Activated naive CD4-positive, alpha-beta T cell (primary cell): ENCODE results near the gene PYGB.

Experiments
- DNase-seq, 4 experiments: peaks; one replicate each; lab custom pipeline; 2025; lab: John Stamatoyannopoulos, UW

PYGB gene

DNA sequence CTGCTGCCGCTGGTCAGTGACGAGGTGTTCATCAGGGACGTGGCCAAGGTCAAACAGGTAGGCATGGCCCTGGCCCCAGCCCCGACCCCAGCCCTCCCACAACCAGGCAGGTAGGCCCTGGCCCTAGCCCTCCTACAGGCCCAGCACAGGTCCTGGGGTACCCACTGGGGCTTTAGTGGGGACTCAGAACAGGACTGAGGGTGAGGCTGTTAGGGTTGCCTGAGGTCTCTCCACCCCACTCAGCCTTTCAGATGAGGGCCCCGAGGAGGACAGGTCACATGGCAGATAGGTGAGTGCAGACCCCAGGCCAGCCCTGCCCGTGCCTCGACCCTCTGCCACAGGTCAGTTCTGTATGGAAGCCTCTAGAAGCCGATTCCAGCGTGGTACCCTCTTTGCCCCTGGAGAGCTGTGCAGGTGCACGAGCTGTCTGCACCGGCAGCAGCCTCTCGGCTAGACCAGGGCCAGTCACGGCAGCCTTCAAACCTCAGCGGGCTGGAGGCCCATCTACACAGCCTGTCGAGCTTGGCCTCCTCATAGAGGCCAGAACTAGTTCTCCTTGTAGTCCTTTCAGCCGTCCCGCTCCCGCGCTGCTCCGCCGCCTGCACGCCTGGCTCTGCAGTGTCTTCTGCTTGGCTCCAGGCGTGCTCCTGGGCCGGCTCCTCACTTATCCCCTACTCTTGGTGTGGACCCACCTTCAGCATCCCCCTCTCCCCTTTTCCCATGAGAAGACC, 35.5 kb downstream of the PYGB start:
- no peak for DNase-seq

GRCh38 chr20:25284131-25284601, 36.3 kb downstream of the PYGB start:
- no peak for DNase-seq

- no peak for DNase-seq
These were observed 37.3 kb downstream of the PYGB start for GRCh38 chr20:25285091-25285647.

- DNase-seq: no peak
These were observed 38.2 kb downstream of the PYGB start for GRCh38 chr20:25285856-25286798.

GRCh38 chr20:25286917-25287316, 39.0 kb downstream of the PYGB start:
- no peak for DNase-seq

- no peak for DNase-seq
These were observed 39.9 kb downstream of the PYGB start for GRCh38 chr20:25287631-25288290.

- no peak for DNase-seq
These were observed 40.7 kb downstream of the PYGB start for GRCh38 chr20:25288291-25289181.

GRCh38 chr20:25289886-25290597, 42.2 kb downstream of the PYGB start:
- no peak for DNase-seq

DNA sequence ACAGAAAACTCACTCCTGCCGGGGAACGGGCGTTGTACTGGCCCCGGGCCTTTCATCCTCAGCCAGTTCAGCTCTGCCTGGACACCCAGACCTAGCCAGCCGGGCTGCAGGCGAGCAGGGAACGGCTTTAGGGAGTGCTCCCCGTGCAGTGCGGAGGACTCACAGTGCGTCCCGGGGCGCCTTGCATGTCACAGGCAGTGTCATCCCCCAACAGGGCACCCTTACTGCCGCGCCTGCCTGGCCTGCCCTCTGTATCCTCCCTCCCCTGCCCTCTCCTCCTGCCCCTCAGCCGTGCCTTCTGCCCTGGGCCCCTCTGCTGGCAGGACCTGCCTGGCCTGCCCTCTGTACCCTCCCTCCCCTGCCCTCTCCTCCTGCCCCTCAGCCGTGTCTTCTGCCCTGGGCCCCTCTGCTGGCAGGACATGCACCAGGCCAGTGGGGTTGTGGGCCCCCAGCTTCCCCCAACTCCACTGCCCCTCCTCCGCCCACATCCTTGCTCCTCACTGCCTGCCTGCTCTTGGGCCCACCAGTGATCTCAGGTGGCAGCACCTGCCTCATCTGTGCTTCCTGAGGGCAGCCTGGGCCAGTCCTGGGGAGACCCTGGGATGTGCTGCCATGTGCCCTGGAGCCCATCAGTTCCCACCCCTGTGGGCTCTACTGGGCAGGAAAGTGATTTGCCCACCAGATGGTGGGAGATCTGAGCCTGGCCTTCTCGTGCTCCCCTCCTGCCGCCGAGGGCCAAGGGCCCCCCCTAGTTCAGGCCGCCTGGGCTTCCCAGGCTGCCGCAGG, 43.0 kb downstream of the PYGB start:
- no peak for DNase-seq

- no peak for DNase-seq
These were observed 43.7 kb downstream of the PYGB start for GRCh38 chr20:25291432-25292133.

DNA sequence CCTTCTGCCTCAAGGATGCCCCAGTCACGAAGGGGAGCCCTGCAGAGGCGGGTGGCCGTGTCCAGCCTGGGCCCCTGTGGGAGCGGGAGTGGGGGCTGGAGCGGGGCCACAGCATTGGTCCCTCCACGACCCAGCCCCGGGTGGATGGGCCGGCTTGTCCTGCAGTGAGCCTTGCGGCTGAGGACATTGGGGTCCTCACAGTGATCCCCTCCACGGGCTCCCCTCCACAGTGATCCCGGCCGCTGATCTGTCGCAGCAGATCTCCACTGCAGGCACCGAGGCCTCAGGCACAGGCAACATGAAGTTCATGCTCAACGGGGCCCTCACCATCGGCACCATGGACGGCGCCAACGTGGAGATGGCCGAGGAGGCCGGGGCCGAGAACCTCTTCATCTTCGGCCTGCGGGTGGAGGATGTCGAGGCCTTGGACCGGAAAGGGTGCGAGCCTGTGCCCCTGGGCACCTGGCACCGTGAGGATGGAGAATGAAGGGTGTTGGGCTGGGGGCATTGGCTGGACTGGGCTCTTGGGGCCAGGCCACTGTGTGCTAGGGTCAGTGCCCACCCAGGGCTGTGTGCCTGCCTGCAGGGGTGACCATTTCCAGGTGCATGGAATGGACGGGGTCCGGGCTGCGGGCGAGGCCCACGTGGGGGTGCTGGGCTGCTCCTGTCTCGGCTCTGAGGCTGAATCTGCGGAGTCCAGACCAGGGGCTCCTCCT, 44.4 kb downstream of the PYGB start:
- DNase-seq: no peak

GRCh38 chr20:25293507-25293906, 45.6 kb downstream of the PYGB start:
- no peak for DNase-seq

- no peak for DNase-seq
These were observed 46.1 kb downstream of the PYGB start for GRCh38 chr20:25293910-25294458.

- peak in 3 of 4 experiments; percentile 14 to 59 (median 44) for DNase-seq
These were observed 46.8 kb downstream of the PYGB start for GRCh38 chr20:25294459-25295385.

GRCh38 chr20:25295386-25296093, 47.7 kb downstream of the PYGB start:
- no peak for DNase-seq
